Sigmoid colon (tissue), 4 donors: ENCODE measurements around the gene GPC5.

ENCODE experiments used
- EP300 ChIP-seq, 4 donors: sonication (generic); formaldehyde crosslinking; IDR thresholded peaks; one replicate each; pipeline ENCODE4 v1.6.1; 2017; ENCODE audit warnings: antibody characterized with exemption in 4 of 4
- POLR2A ChIP-seq, 2 donors: fragments of 450-650 bp; IDR thresholded peaks; one replicate each; pipeline ENCODE4 v1.6.1; 2016; ENCODE audit warnings: antibody characterized with exemption in 2 of 2, mild to moderate bottlenecking in 2 of 2, moderate library complexity in 2 of 2
- POLR2AphosphoS5 ChIP-seq, 4 donors: sonication (generic); formaldehyde crosslinking; IDR thresholded peaks; one replicate each; pipeline ENCODE4 v1.6.1; 2017; ENCODE audit warnings: antibody characterized with exemption in 4 of 4

GRCh38 chr13:91397595-91397994, 826 bp upstream of the GPC5 start:
- no peak for TF ChIP-seq EP300 (IDR thresholded peaks at IDR 0.05)
- no peak for TF ChIP-seq POLR2A (IDR thresholded peaks at IDR 0.05)
- TF ChIP-seq POLR2AphosphoS5 (IDR thresholded peaks at IDR 0.05), result no peak
